HepG2 (cell line): ENCODE results near the gene SSC5D. TPM values are rescaled to one million over a fixed set of nuclear protein-coding genes. Genes with fewer than 3 reads are reported as not detected.

Experiments
- ATF6 ChIP-seq: sonication (generic); formaldehyde crosslinking; conservative IDR thresholded peaks from 2 replicates; pipeline ENCODE4 v1.4.0; 2020; ENCODE audit warnings: missing genetic modification reagents
- E2F1 ChIP-seq: sonication (generic); formaldehyde crosslinking; IDR thresholded peaks from 2 replicates; pipeline ENCODE4 v1.5.0; 2020; ENCODE audit warnings: missing genetic modification reagents
- E2F2 ChIP-seq: sonication (generic); formaldehyde crosslinking; IDR thresholded peaks from 2 replicates; pipeline ENCODE4 v1.4.0; 2020; ENCODE audit warnings: missing genetic modification reagents, borderline replicate concordance
- FOXJ3 ChIP-seq: sonication (generic); formaldehyde crosslinking; IDR thresholded peaks from 2 replicates; pipeline ENCODE4 v1.4.0; 2020; ENCODE audit warnings: missing genetic modification reagents, mild to moderate bottlenecking, borderline replicate concordance
- IKZF5 ChIP-seq: IDR thresholded peaks from 2 replicates; pipeline ENCODE4 v1.6.1; 2018; ENCODE audit warnings: missing genetic modification reagents, mild to moderate bottlenecking, missing compliant biosample characterization
- SNAPC4 ChIP-seq: sonication (generic); formaldehyde crosslinking; IDR thresholded peaks from 2 replicates; pipeline ENCODE4 v1.4.0; 2020; ENCODE audit warnings: mild to moderate bottlenecking, missing genetic modification reagents
- SRY ChIP-seq: sonication (generic); formaldehyde crosslinking; IDR thresholded peaks from 2 replicates; pipeline ENCODE4 v1.8.0; 2022; ENCODE audit warnings: mild to moderate bottlenecking, missing genetic modification reagents
- TFE3 ChIP-seq: IDR thresholded peaks from 2 replicates; pipeline ENCODE4 v1.6.1; 2016
- TGIF2 ChIP-seq: IDR thresholded peaks from 2 replicates; pipeline ENCODE4 v1.6.1; 2016; ENCODE audit warnings: control low read depth, missing compliant biosample characterization
- ZBTB26 ChIP-seq: IDR thresholded peaks from 2 replicates; pipeline ENCODE4 v1.6.1; 2016; ENCODE audit warnings: missing compliant biosample characterization, missing genetic modification reagents, borderline replicate concordance
- ZKSCAN5 ChIP-seq: sonication (generic); formaldehyde crosslinking; IDR thresholded peaks from 2 replicates; pipeline ENCODE4 v1.5.1; 2020; ENCODE audit warnings: mild to moderate bottlenecking, missing genetic modification reagents
- ZNF484 ChIP-seq: sonication (generic); formaldehyde crosslinking; IDR thresholded peaks from 2 replicates; pipeline ENCODE4 v1.5.1; 2020; ENCODE audit warnings: mild to moderate bottlenecking, low read depth, missing genetic modification reagents, borderline replicate concordance
- ZNF674 ChIP-seq: sonication (generic); formaldehyde crosslinking; IDR thresholded peaks from 2 replicates; pipeline ENCODE4 v1.5.0; 2020; ENCODE audit warnings: low read depth, mild to moderate bottlenecking, missing genetic modification reagents
- ZNF720 ChIP-seq: sonication (generic); formaldehyde crosslinking; IDR thresholded peaks from 2 replicates; pipeline ENCODE4 v1.4.0; 2020; ENCODE audit warnings: missing genetic modification reagents
- polyA plus RNA-seq, 8 experiments: library from polyadenylated mRNA; depleted of rRNA in 3 of 8; stranded (reverse) in 7 of 8; unstranded in 1 of 8; fragments of >200 nt; fragmentation: Illumina TruSeq in 4 of 8; extraction: Trizol in 4 of 8; gene quantifications; 2 replicates each; pipeline versions ENCODE4 v1.2.1 to v1.2.3, GENCODE V29; 2011 to 2016; ENCODE audit warnings: low read depth in 4 of 8, missing spikeins in 1 of 8, mixed read lengths in 1 of 8; ENCODE audit not compliant: insufficient read depth in 1 of 8
- total RNA-seq, 5 experiments: library from RNA; depleted of rRNA; stranded (reverse); fragments of >200 nt; fragmentation: Illumina TruSeq; extraction: Trizol; gene quantifications; 2 replicates each; pipeline ENCODE4 v1.2.3, GENCODE V29; 2016; ENCODE audit warnings: low read depth in 1 of 5

SSC5D gene
- total and polyA plus RNA-seq, 2 of the 13 experiments (the other 11 are each of a cell fraction or from before 2014, with no cell fraction given) = not detected

GRCh38 chr19:55476100-55476775, 12.0 kb upstream of the SSC5D start, which contains the start of gene ZNF628 (continued):
- TF ChIP-seq IKZF5 (peak; percentile 69; the same call in 1 of the 2 replicates), E2F1 (CRISPR knock-in tag) (0 out of 2 replicates have a peak, but pooled peaks have one; percentile 33), SRY (CRISPR knock-in tag) (0 out of 2 replicates have a peak, but pooled peaks have one; percentile 96), TGIF2 (CRISPR knock-in tag) (0 out of 2 replicates have a peak, but pooled peaks have one; percentile 33), FOXJ3 (0 out of 2 replicates have a peak, but pooled peaks have one; percentile 28), ZKSCAN5 (CRISPR knock-in tag) (no peak), TFE3 (peak; percentile 74), ZBTB26 (CRISPR knock-in tag) (no peak), SNAPC4 (peak; percentile 88), ZNF674 (CRISPR knock-in tag) (no peak), ATF6 (CRISPR knock-in tag) (no peak), E2F2 (CRISPR knock-in tag) (peak; percentile 86; the same call in 1 of the 2 replicates), ZNF720 (CRISPR knock-in tag) (no peak), ZNF484 (CRISPR knock-in tag) (peak; percentile 89; the same call in 1 of the 2 replicates)
